Peyer's patch (tissue), 4 donors: ENCODE measurements around the gene CTSC.

ENCODE experiments used
- CTCF ChIP-seq, 6 experiments: fragments of 450-650 bp in 4 of 6; fragments of 200-600 bp in 2 of 6; sonication (generic) in 1 of 6; IDR thresholded peaks; one replicate each; pipeline ENCODE4 v1.5.1; 2017 to 2019; ENCODE audit warnings: antibody characterized with exemption in 6 of 6, mild to moderate bottlenecking in 3 of 6, moderate library complexity in 1 of 6
- POLR2A ChIP-seq, 2 donors: fragments of 450-650 bp; IDR thresholded peaks; one replicate each; pipeline ENCODE4 v1.5.1; 2017; ENCODE audit warnings: antibody characterized with exemption in 2 of 2, mild to moderate bottlenecking in 2 of 2, moderate library complexity in 2 of 2

GRCh38 chr11:88277349-88277915, 60.1 kb downstream of the CTSC start:
- TF ChIP-seq CTCF (IDR thresholded peaks at IDR 0.05): no peak
- TF ChIP-seq POLR2A (IDR thresholded peaks at IDR 0.05): no peak
